DND-41 (cell line): Measurements from ENCODE around the gene ALDH1L2.

Experiments used
- CTCF ChIP-seq: IDR thresholded peaks from 2 replicates; pipeline ENCODE4 v1.5.1; 2012; ENCODE audit warnings: borderline replicate concordance, low read length, moderate library complexity, mild to moderate bottlenecking; ENCODE audit not compliant: poor library complexity, severe bottlenecking; ENCODE audit errors: extremely low read depth
- EZH2 ChIP-seq: IDR thresholded peaks from 3 replicates; pipeline ENCODE4 v1.6.1; 2012; ENCODE audit warnings: borderline replicate concordance, low read depth, mild to moderate bottlenecking, moderate library complexity, low read length, inconsistent platforms; ENCODE audit not compliant: severe bottlenecking

GRCh38 chr12:104997541-104997940, 86.7 kb downstream of the ALDH1L2 start:
- TF ChIP-seq CTCF (no peak), EZH2 (no peak)
